ENCODE results near the gene TAOK3. TPM values are rescaled to one million over a fixed set of nuclear protein-coding genes. Genes with fewer than 3 reads are reported as not detected.
A peak's percentile ranks its signal among the peaks of the same experiment; 100 is the strongest.

The TAOK3 gene
- total RNA-seq, 1 donor from 2014 or later, result 14.7 TPM

GRCh38 chr12:118150625-118151024, 222.1 kb downstream of the TAOK3 start:
- Mint-ChIP-seq H3K9me3 (ENCODE audit: low read depth) (no peaks in the 10 kb centered on the region), H3K27ac (no peak overlapping the region), H3K4me1 (ENCODE audit: low read depth) (peaks cover 5% of the 10 kb centered on the region), H3K4me3 (ENCODE audit: low read depth) (no peak overlapping the region), H3K27me3 (no peaks in the 10 kb centered on the region), H3K36me3 (ENCODE audit: insufficient read depth) (peaks cover 16% of the 10 kb centered on the region)
- no peak for DNase-seq (ENCODE audit: low spot score, unreplicated experiment)
- TF ChIP-seq, protein P1, sequence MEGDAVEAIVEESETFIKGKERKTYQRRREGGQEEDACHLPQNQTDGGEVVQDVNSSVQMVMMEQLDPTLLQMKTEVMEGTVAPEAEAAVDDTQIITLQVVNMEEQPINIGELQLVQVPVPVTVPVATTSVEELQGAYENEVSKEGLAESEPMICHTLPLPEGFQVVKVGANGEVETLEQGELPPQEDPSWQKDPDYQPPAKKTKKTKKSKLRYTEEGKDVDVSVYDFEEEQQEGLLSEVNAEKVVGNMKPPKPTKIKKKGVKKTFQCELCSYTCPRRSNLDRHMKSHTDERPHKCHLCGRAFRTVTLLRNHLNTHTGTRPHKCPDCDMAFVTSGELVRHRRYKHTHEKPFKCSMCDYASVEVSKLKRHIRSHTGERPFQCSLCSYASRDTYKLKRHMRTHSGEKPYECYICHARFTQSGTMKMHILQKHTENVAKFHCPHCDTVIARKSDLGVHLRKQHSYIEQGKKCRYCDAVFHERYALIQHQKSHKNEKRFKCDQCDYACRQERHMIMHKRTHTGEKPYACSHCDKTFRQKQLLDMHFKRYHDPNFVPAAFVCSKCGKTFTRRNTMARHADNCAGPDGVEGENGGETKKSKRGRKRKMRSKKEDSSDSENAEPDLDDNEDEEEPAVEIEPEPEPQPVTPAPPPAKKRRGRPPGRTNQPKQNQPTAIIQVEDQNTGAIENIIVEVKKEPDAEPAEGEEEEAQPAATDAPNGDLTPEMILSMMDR (IDR thresholded peaks at IDR 0.05; ENCODE audit: unreplicated experiment), result no peak

DNA sequence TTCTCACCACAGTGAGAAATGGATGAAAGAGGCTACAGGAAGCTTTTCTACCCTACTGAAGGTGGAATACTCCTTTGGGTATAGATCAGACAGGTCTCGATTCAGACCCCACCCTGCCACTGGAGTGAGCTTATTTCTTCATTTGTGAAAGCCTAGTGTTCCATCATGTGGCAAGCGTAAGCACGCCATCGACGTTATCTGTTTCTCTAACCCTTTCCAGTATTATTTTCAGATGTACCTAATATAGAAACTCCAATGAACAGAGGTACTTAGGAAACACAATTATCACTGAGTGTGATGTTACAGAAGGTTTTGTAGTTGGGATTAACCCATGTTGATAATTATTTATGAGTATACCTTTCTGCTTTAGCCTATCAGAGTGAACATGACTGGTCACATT, 224.4 kb downstream of the TAOK3 start:
- Mint-ChIP-seq H3K36me3 (ENCODE audit: insufficient read depth) (peaks cover 25% of the 10 kb centered on the region), H3K27me3 (no peaks in the 10 kb centered on the region), H3K4me3 (ENCODE audit: low read depth) (no peak overlapping the region), H3K27ac (no peak overlapping the region), H3K9me3 (ENCODE audit: low read depth) (no peaks in the 10 kb centered on the region), H3K4me1 (ENCODE audit: low read depth) (peaks cover 5% of the 10 kb centered on the region)
- TF ChIP-seq, protein P1 (IDR thresholded peaks at IDR 0.05; ENCODE audit: unreplicated experiment), result no peak
- DNase-seq (ENCODE audit: low spot score, unreplicated experiment), result no peak

DNA sequence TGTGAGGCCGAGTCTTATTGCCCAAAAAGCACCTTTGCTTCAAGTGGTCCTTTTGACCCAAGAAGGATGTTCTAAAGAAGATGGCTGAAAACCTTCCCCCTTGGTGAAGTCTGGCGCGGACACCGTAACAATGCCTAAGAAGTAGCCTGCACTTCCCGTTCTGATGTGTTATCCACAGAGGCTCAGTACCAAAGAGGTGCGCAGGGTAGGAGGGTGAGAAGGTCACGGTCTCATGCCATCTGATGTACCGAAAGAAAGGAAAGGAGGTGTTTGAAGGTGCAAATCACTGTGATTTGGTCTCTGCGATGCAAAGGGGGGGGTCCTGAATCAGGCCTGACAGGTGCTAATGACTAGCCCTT, 226.9 kb downstream of the TAOK3 start:
- no peak for DNase-seq (ENCODE audit: low spot score, unreplicated experiment)
- Mint-ChIP-seq H3K27ac (peak overlapping the region; percentile 46), H3K4me3 (ENCODE audit: low read depth) (no peak overlapping the region), H3K36me3 (ENCODE audit: insufficient read depth) (peaks cover 36% of the 10 kb centered on the region), H3K4me1 (ENCODE audit: low read depth) (peaks cover 3% of the 10 kb centered on the region), H3K9me3 (ENCODE audit: low read depth) (no peaks in the 10 kb centered on the region), H3K27me3 (no peaks in the 10 kb centered on the region)
- TF ChIP-seq, protein P1 (IDR thresholded peaks at IDR 0.05; ENCODE audit: unreplicated experiment), result no peak

DNA sequence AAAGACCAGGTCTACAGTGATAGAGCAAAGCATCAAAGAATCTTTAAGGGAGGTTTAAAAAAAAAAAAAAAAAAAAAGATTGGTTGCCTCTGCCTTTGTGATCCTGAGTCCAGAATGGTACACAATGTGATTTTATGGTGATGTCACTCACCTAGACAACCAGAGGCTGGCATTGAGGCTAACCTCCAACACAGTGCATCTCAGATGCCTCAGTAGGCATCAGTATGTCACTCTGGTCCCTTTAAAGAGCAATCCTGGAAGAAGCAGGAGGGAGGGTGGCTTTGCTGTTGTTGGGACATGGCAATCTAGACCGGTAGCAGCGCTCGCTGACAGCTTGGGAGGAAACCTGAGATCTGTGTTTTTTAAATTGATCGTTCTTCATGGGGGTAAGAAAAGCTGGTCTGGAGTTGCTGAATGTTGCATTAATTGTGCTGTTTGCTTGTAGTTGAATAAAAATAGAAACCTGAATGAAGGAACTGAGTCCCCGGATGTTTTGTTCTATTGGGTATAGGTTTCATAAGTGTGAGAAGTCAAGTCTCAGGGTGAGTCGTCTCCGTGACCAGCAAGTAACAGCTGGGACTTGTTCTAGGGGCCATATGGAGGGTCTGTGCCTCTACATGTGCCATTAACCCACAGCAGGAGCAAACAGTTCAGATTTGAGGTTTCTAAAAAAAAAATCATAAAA, 227.5 kb downstream of the TAOK3 start:
- Mint-ChIP-seq H3K4me1 (ENCODE audit: low read depth) (no peaks in the 10 kb centered on the region), H3K4me3 (ENCODE audit: low read depth) (no peak overlapping the region), H3K36me3 (ENCODE audit: insufficient read depth) (peaks cover 38% of the 10 kb centered on the region), H3K27ac (peak overlapping the region; percentile 46), H3K27me3 (no peaks in the 10 kb centered on the region), H3K9me3 (ENCODE audit: low read depth) (no peaks in the 10 kb centered on the region)
- TF ChIP-seq, protein P1 (IDR thresholded peaks at IDR 0.05; ENCODE audit: unreplicated experiment), result no peak
- DNase-seq (ENCODE audit: low spot score, unreplicated experiment), result no peak

GRCh38 chr12:118144499-118144898, 228.2 kb downstream of the TAOK3 start:
- no peaks in the 10 kb centered on the region for H3K9me3 Mint-ChIP-seq (ENCODE audit: low read depth)
- TF ChIP-seq, protein P1 (IDR thresholded peaks at IDR 0.05; ENCODE audit: unreplicated experiment), result no peak
- H3K4me1 Mint-ChIP-seq (ENCODE audit: low read depth), result no peaks in the 10 kb centered on the region
- H3K4me3 Mint-ChIP-seq (ENCODE audit: low read depth), result peak overlapping the region; percentile 19
- H3K36me3 Mint-ChIP-seq (ENCODE audit: insufficient read depth), result peaks cover 41% of the 10 kb centered on the region
- H3K27ac Mint-ChIP-seq, result no peak overlapping the region
- DNase-seq (ENCODE audit: low spot score, unreplicated experiment), result no peak
- H3K27me3 Mint-ChIP-seq, result no peaks in the 10 kb centered on the region
